Muscle layer of duodenum (tissue), 2 donors: ENCODE data around the gene ZNF101.

Source experiments
- H3K27ac ChIP-seq: one replicate; pipeline ENCODE4 v1.7.0; 2013; ENCODE audit warnings: mild to moderate bottlenecking, low read length
- H3K27me3 ChIP-seq: one replicate; pipeline ENCODE4 v1.7.0; 2013; ENCODE audit warnings: low read depth, mild to moderate bottlenecking, control low read depth, low read length
- H3K36me3 ChIP-seq, 2 donors: one replicate each; pipeline ENCODE4 v1.7.0; 2013; ENCODE audit warnings: low read length in 2 of 2, control low read depth in 1 of 2, mild to moderate bottlenecking in 1 of 2; ENCODE audit not compliant: insufficient read depth in 2 of 2, control insufficient read depth in 1 of 2
- H3K4me1 ChIP-seq, 2 donors: one replicate each; pipeline ENCODE4 v1.7.0; 2013; ENCODE audit warnings: low read length in 2 of 2, mild to moderate bottlenecking in 2 of 2, control low read depth in 1 of 2, moderate library complexity in 1 of 2; ENCODE audit not compliant: insufficient read depth in 2 of 2, control insufficient read depth in 1 of 2
- H3K4me3 ChIP-seq, 2 donors: one replicate each; pipeline ENCODE4 v1.7.0; 2013; ENCODE audit warnings: low read length in 2 of 2, low read depth in 1 of 2, mild to moderate bottlenecking in 1 of 2
- H3K9me3 ChIP-seq, 2 donors: one replicate each; pipeline ENCODE4 v1.7.0; 2013; ENCODE audit warnings: low read length in 2 of 2, control low read depth in 1 of 2, mild to moderate bottlenecking in 1 of 2; ENCODE audit not compliant: control insufficient read depth in 1 of 2
- donor health status: healthy.

ZNF101 gene

DNA sequence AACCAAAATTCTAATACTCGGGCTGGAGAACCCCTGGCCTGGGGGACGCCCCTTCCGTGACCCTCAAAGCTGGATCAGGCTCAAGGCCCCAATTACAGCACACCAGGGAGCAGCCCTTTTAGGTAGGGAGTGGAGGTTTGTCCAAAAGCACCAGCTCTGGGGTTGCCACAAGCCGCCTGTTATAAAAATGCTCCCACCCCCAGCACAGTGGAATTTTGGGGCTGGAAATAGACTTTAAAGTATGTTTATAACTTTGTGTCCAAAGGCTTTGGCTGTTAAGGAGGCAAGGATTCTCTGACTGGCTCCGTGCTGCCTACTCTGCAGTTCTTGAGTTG, 24.6 kb upstream of the ZNF101 start:
- H3K4me1 ChIP-seq = peaks cover 0 to 7% of the 10 kb centered on the region in 2 donors
- H3K27me3 ChIP-seq = no peaks in the 10 kb centered on the region
- peak overlapping the region; percentile 77 to 84 for H3K4me3 ChIP-seq
- H3K9me3 ChIP-seq = no peaks in the 10 kb centered on the region
- H3K36me3 ChIP-seq = peaks cover 13 to 35% of the 10 kb centered on the region in 2 donors
- H3K27ac ChIP-seq = no peak overlapping the region

DNA sequence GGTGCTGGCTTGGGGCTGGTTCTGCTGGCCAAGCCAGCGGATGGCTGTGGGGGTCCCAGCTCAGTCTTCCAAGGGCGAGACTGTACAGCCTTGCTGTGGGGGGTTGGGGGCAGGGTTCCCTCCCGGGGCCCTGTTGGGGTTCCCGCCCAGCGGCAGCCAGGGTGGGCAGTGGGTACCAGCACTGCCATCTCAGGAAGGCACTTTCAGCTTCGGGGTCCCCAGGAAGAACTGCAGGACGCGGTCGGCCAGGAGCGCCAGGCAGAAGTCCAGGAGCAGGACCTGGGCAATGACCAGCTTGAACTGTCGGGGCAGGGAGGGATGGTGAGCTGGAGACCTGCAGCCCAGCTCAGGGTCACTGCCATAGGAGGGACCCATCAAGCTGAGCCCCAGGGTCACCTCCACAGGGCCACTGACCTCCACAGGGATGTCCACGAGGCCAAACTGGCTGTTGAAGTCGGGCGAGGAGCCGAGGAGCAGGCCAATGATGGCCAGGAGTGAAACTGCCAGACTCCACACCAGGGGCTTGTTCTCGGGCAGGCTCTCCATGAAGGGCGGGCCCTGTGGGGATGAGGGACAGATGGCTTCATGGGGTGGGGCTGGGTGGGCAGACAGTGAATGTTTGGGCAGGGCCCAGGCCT, 23.3 kb upstream of the ZNF101 start:
- Histone ChIP-seq H3K27me3 (no peaks in the 10 kb centered on the region), H3K4me1 (peaks cover 0 to 7% of the 10 kb centered on the region in 2 donors), H3K36me3 (peaks cover 20 to 48% of the 10 kb centered on the region in 2 donors), H3K9me3 (no peaks in the 10 kb centered on the region), H3K4me3 (no peak overlapping the region), H3K27ac (no peak overlapping the region)

DNA sequence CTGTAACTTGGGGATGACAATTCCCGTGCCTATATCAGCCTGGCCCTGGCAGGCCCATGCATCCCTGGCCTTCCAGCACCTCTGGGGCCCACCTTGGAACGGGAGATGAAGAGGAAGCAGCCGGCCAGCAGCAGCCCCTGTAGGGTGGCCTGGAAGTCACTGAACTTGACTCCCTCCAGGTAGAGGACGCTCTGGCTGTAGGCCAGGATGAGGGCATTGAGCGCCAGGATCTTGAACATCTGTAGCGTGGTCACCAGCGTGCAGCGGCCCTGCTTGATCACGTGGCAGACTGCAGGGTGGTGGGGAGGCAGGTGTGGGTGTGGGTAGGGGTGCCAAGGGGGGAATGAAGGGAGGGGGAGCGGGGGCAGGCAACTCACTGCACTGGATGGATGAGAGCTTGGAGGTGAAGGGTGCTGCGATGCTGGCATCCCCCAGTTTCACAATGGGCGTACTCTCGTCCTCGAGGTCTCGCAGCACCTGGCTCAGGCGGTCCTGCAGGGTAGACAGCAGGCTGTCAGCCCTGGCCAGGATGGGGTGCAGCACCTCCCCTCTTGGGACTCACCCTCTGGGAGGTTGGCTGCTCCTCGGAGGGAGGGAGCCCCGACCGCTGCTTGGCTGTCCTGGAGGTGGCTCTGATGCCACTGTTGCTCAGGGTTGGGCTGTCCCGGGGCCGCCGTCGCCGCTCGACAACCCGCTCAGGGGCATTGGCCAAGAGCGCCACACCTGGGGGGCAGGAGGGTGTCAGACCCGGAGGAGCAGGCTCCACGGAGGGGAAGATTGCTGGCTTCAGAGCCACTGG, 21.4 kb upstream of the ZNF101 start:
- H3K27me3 ChIP-seq = no peaks in the 10 kb centered on the region
- H3K36me3 ChIP-seq = peaks cover 37 to 67% of the 10 kb centered on the region in 2 donors
- H3K4me3 ChIP-seq = no peak overlapping the region
- H3K4me1 ChIP-seq = peaks cover 0 to 7% of the 10 kb centered on the region in 2 donors
- H3K9me3 ChIP-seq = no peaks in the 10 kb centered on the region
- no peak overlapping the region for H3K27ac ChIP-seq

DNA sequence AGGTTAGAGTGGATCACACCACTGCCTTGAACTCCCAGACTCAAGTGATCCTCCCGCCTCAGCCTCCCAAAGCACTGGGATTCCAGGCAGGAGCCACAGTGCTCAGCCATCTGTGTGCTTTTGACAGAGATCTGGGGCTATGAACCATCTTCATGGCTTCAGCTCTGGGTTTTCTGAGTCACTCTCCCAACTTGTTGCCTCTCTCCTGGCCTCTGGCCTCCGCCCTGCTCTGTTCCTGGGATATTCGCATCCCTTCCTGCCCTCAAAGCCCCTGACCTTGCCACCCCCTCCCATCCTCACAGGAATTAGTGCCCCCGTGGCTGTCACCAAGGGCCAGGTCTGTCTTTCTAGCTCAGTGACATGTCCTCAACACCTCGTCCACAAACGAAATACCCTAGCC, 19.5 kb upstream of the ZNF101 start:
- H3K27me3 ChIP-seq = no peaks in the 10 kb centered on the region
- peaks cover 53 to 86% of the 10 kb centered on the region in 2 donors for H3K36me3 ChIP-seq
- H3K9me3 ChIP-seq = no peaks in the 10 kb centered on the region

DNA sequence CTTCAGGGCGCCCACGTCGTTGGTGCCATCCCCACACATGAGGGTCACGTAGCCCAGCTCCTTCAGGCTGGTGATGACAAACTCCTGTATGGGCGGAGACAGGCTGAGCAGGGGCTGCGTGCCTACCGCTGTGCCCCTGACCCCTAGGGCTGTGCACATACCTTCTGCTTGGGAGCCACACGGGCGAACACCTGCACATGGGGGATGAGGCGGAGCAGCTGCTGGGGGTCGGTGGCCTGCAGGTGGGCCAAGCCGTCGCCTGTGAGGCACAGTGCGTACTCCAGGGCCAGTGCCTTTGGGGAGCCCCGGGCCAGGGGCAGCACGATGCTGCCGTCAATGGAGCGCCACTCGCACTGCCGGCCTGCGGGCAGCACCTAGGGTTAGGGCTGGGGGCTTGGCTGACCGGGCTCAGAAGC, 19.1 kb upstream of the ZNF101 start:
- H3K36me3 ChIP-seq = peaks cover 57 to 91% of the 10 kb centered on the region in 2 donors

More for the DNA sequence above, 19.5 kb upstream of the ZNF101 start:
- Histone ChIP-seq H3K4me3 (no peak overlapping the region), H3K4me1 (no peaks in the 10 kb centered on the region), H3K27ac (no peak overlapping the region)

DNA sequence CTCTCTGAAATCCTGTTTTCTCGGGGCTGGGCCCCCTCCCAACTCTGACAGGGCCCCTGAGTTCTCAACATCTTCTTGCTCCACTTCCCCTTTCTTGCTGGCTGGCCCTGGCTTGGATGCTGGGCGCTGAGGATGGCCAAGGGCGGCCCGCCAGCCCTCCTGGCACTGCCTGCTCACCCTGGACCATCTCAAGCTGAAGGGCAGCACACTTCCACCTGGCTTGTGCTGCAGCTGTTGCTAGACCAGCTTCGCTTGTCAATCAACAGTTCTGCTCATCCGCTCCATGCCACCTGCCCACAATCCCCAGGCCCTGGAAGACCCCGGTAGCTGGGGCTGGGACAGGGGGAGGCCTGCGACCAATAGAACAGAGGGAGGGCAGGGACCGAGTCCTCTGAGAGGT, 18.3 kb upstream of the ZNF101 start:
- Histone ChIP-seq H3K27me3 (no peaks in the 10 kb centered on the region), H3K27ac (no peak overlapping the region), H3K9me3 (no peaks in the 10 kb centered on the region), H3K36me3 (peaks cover 65 to 93% of the 10 kb centered on the region in 2 donors), H3K4me1 (no peaks in the 10 kb centered on the region), H3K4me3 (no peak overlapping the region)

More for the DNA sequence above, 19.1 kb upstream of the ZNF101 start:
- H3K4me3 ChIP-seq = no peak overlapping the region
- no peak overlapping the region for H3K27ac ChIP-seq
- H3K9me3 ChIP-seq = no peaks in the 10 kb centered on the region
- H3K4me1 ChIP-seq = no peaks in the 10 kb centered on the region
- no peaks in the 10 kb centered on the region for H3K27me3 ChIP-seq

DNA sequence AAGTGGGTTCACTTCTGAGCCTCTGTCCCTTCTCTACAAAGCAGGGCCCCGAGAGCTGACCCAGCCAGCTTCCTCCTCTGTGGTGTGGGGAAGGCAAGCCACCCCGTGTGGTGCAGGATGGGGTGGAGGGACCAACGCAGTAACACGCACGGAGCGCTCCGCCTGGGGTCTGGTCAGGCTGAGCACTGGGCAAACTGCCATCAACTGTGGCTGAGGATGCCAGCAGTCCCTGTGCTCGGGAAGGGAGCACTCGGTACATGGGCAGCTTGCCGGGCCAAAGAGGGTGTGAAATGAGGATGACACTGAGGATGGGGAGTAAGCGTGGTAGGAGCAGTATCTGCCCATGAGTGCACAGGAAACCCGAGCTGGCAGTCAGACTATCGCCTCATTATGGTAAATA, 17.6 kb upstream of the ZNF101 start:
- Histone ChIP-seq H3K27ac (no peak overlapping the region), H3K4me1 (no peaks in the 10 kb centered on the region), H3K4me3 (no peak overlapping the region), H3K9me3 (no peaks in the 10 kb centered on the region), H3K36me3 (peaks cover 70 to 95% of the 10 kb centered on the region in 2 donors), H3K27me3 (no peaks in the 10 kb centered on the region)

DNA sequence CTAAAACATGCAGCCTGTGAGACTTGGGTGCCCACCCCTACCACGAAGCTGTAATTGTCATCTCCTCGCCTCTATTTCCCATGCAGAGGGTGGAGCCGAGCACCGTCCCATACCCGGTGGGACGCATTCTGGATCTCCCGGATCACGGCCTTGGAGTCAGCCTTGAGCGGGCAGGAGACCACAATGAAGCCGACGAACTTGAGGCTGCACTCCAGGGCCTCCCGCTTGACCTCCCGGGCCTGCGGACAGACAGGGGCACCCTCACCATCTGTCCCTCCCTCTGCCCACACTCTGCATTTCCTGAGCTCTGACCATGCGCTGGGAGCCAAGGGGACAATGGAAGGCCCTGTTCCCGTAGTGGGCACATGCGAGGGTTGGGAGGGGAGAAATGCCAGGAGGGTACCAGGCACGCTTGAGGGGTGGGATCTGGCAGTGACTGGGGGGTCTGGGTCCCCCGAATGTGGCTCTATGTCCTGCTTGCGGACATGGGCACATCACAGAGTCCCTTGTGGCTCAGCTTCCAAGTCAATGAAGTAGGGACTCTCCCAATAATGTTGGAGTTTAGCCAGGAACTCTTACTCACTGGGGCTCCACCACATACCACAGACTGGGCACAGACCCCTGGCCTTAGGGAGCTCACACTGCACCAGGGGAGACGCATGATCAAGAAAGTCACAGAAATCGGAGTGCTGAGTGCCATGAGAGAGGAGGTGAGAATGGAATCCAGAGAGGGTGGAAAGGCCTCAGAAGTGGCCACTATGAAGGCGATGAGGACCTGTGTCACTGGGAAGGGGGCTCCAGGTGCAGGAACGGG, 15.9 kb upstream of the ZNF101 start:
- H3K4me3 ChIP-seq = no peak overlapping the region
- no peak overlapping the region for H3K27ac ChIP-seq
- H3K9me3 ChIP-seq = no peaks in the 10 kb centered on the region
- peaks cover 77 to 94% of the 10 kb centered on the region in 2 donors for H3K36me3 ChIP-seq
- no peaks in the 10 kb centered on the region for H3K27me3 ChIP-seq
- H3K4me1 ChIP-seq = no peaks in the 10 kb centered on the region

DNA sequence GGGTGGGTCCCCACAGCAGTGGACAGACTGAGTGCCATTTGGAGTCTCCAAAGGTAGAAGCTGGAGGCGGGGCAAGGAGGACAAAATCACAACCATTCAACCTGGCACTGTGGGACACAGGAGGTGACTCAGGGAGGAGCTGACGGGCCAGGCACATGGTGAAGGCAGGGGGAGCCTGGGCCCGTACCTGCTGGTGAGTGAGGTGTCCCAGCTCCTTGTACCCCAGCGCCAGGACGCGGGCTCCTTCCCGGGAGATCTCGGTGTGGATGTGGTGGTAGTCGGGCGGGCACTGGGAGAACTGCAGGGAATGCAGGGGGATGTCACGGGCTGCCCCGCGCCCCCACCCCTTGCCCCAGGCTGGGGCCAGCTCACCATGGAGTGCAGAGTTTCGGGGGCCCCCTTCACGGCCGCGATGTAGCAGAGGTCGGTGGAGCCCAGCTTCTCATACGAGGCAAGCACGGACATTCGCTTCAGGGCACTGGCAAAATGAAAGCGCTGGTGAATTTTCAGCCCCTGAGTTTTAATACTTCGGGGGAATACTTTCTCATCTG, 15.0 kb upstream of the ZNF101 start:
- peaks cover 81 to 95% of the 10 kb centered on the region in 2 donors for H3K36me3 ChIP-seq
- no peaks in the 10 kb centered on the region for H3K4me1 ChIP-seq
- no peaks in the 10 kb centered on the region for H3K27me3 ChIP-seq
- H3K9me3 ChIP-seq = no peaks in the 10 kb centered on the region
- no peak overlapping the region for H3K4me3 ChIP-seq
- no peak overlapping the region for H3K27ac ChIP-seq

DNA sequence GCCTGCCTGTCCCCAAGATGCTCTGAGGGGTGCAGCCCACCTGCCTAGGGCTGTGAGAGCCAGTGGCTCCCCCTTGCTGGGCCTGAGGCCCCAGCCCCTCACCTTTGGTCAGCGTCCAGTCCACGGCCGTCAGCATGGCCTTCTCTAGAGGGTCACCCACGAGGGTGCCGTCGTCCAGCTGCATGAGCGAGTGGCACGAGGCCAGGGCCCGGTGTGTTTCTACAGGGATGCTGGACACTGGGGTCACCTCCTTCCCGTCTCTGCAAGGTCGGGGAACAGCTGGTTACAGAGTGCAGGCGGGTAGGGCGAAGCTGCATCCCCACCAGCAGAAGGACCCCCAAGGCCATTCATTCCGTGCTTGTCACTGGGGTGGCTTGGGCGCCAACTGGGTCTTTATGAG, 14.2 kb upstream of the ZNF101 start:
- Histone ChIP-seq H3K4me1 (no peaks in the 10 kb centered on the region), H3K27ac (no peak overlapping the region), H3K27me3 (no peaks in the 10 kb centered on the region), H3K36me3 (peaks cover 79 to 94% of the 10 kb centered on the region in 2 donors), H3K9me3 (no peaks in the 10 kb centered on the region), H3K4me3 (no peak overlapping the region)

DNA sequence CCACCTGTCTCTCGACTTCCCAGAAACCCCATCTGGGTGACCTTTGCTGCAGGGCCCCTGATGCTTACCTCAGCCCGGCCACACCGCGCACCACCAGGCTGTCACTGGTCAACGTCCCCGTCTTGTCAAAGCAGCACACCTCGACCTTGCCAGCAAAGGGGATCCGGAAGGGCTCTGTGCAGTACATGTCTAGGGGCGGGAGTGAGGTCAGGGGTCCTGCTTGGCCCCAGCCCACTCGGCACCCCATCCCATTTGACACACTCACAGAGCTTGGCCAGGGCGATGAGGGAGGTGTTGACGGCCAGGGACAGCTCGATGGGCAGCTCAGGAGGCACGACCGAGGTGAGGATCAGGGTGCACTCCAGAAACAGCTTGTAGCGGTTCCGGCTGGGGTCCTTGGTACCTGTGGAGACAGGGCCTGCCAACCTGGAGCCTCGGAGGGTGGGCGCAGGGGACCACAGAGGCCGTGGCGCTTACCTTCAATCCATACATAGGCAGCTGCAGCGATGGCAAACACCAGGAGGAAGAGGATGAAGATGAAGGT, 13.5 kb upstream of the ZNF101 start:
- Histone ChIP-seq H3K9me3 (no peaks in the 10 kb centered on the region), H3K4me1 (no peaks in the 10 kb centered on the region), H3K36me3 (peaks cover 80 to 93% of the 10 kb centered on the region in 2 donors), H3K27ac (no peak overlapping the region), H3K27me3 (no peaks in the 10 kb centered on the region), H3K4me3 (no peak overlapping the region)
